Measurements from ENCODE around the gene MS4A5. TPM values are rescaled to one million over a fixed set of nuclear protein-coding genes. Genes with fewer than 3 reads are reported as not detected.

MS4A5 gene
- total RNA-seq, 1 donor from 2014 or later: not detected

GRCh38 chr11:60459345-60459744, 30.0 kb downstream of the MS4A5 start:
- no peak overlapping the region for H3K4me3 ChIP-seq
- DNase-seq (ENCODE audit: low spot score): no peak
- H2AFZ ChIP-seq (replicated peaks): no peak overlapping the region
- no peak overlapping the region for H3K4me2 ChIP-seq
- H3K9me3 ChIP-seq (ENCODE audit: low read depth): no peaks in the 10 kb centered on the region
- no peaks in the 10 kb centered on the region for H3K36me3 ChIP-seq
- H3K27ac ChIP-seq: no peak overlapping the region
- no peak overlapping the region for H3K4me3 Mint-ChIP-seq
- no peak overlapping the region for H3K27ac Mint-ChIP-seq
- no peak overlapping the region for H3K9ac ChIP-seq
- H3K27me3 Mint-ChIP-seq (ENCODE audit: insufficient read depth, low read depth): no peaks in the 10 kb centered on the region
- no peaks in the 10 kb centered on the region for H3K4me1 Mint-ChIP-seq
- H3K9me3 Mint-ChIP-seq: no peaks in the 10 kb centered on the region
- H3K4me1 ChIP-seq: no peaks in the 10 kb centered on the region
- H3K79me2 ChIP-seq (ENCODE audit: low read depth): no peaks in the 10 kb centered on the region
- no peaks in the 10 kb centered on the region for H4K20me1 ChIP-seq (ENCODE audit: low read depth)
- no peak for TF ChIP-seq EZH2 (IDR thresholded peaks at IDR 0.05)
- TF ChIP-seq CTCF (IDR thresholded peaks at IDR 0.05): no peak
- TF ChIP-seq EZH2phosphoT487 (IDR thresholded peaks at IDR 0.05): no peak
- no peaks in the 10 kb centered on the region for H3K36me3 Mint-ChIP-seq
- no peaks in the 10 kb centered on the region for H3K27me3 ChIP-seq
- no peaks in the 10 kb centered on the region for H3F3A ChIP-seq (ENCODE audit: low read depth)

GRCh38 chr11:60468829-60469228, 39.5 kb downstream of the MS4A5 start:
- no peaks in the 10 kb centered on the region for H3K79me2 ChIP-seq (ENCODE audit: low read depth)
- TF ChIP-seq EZH2phosphoT487 (IDR thresholded peaks at IDR 0.05) (no peak), CTCF (IDR thresholded peaks at IDR 0.05) (no peak), EZH2 (IDR thresholded peaks at IDR 0.05) (no peak)
- Mint-ChIP-seq H3K27ac (no peak overlapping the region), H3K4me1 (no peaks in the 10 kb centered on the region), H3K27me3 (ENCODE audit: insufficient read depth, low read depth) (no peaks in the 10 kb centered on the region), H3K36me3 (no peaks in the 10 kb centered on the region), H3K9me3 (no peaks in the 10 kb centered on the region), H3K4me3 (no peak overlapping the region)
- H3K9me3 ChIP-seq (ENCODE audit: low read depth): no peaks in the 10 kb centered on the region
- H3K27me3 ChIP-seq: no peaks in the 10 kb centered on the region
- H4K20me1 ChIP-seq (ENCODE audit: low read depth): no peaks in the 10 kb centered on the region
- H3K36me3 ChIP-seq: no peaks in the 10 kb centered on the region
- no peak overlapping the region for H3K4me3 ChIP-seq
- H2AFZ ChIP-seq (replicated peaks): no peak overlapping the region
- no peak overlapping the region for H3K27ac ChIP-seq
- no peak overlapping the region for H3K4me2 ChIP-seq
- no peak for DNase-seq (ENCODE audit: low spot score)
- no peak overlapping the region for H3K9ac ChIP-seq
- no peaks in the 10 kb centered on the region for H3F3A ChIP-seq (ENCODE audit: low read depth)
- no peaks in the 10 kb centered on the region for H3K4me1 ChIP-seq

- no peak overlapping the region for H3K27ac Mint-ChIP-seq
- TF ChIP-seq EZH2 (IDR thresholded peaks at IDR 0.05): no peak
- TF ChIP-seq EZH2phosphoT487 (IDR thresholded peaks at IDR 0.05): no peak
- TF ChIP-seq CTCF (IDR thresholded peaks at IDR 0.05): no peak
- no peaks in the 10 kb centered on the region for H3K9me3 ChIP-seq (ENCODE audit: low read depth)
- H2AFZ ChIP-seq (replicated peaks): no peak overlapping the region
- H3K27me3 Mint-ChIP-seq (ENCODE audit: insufficient read depth, low read depth): no peaks in the 10 kb centered on the region
- H3K27ac ChIP-seq: no peak overlapping the region
- no peaks in the 10 kb centered on the region for H3K27me3 ChIP-seq
- H3K4me1 ChIP-seq: no peaks in the 10 kb centered on the region
- no peaks in the 10 kb centered on the region for H3F3A ChIP-seq (ENCODE audit: low read depth)
- no peaks in the 10 kb centered on the region for H3K4me1 Mint-ChIP-seq
- no peak overlapping the region for H3K4me3 Mint-ChIP-seq
- no peaks in the 10 kb centered on the region for H3K36me3 ChIP-seq
- H3K4me3 ChIP-seq: no peak overlapping the region
- H3K9me3 Mint-ChIP-seq: no peaks in the 10 kb centered on the region
- H3K79me2 ChIP-seq (ENCODE audit: low read depth): no peaks in the 10 kb centered on the region
- H3K9ac ChIP-seq: no peak overlapping the region
- no peaks in the 10 kb centered on the region for H4K20me1 ChIP-seq (ENCODE audit: low read depth)
- no peak for DNase-seq (ENCODE audit: low spot score)
- H3K4me2 ChIP-seq: no peak overlapping the region
- no peaks in the 10 kb centered on the region for H3K36me3 Mint-ChIP-seq
Measured at GRCh38 chr11:60469723-60470122, 40.4 kb downstream of the MS4A5 start.
